BLaER1 (cell line): ENCODE measurements around the gene RPL26.
"Not testable (repeated sequence)": the region's sequence is repeated elsewhere in the genome, so short reads cannot be mapped to it uniquely, and the experiment has no call there.

Source experiments
- H3K27ac ChIP-seq: shearing (Covaris generic); formaldehyde crosslinking; 2 replicates; pipeline ENCODE4 v1.8.1; 2022
- H3K27me3 ChIP-seq: shearing (Covaris generic); formaldehyde crosslinking; 2 replicates; pipeline ENCODE4 v1.8.1; 2022
- H3K36me3 ChIP-seq: shearing (Covaris generic); formaldehyde crosslinking; 2 replicates; pipeline ENCODE4 v1.8.1; 2022
- H3K4me1 ChIP-seq: shearing (Covaris generic); formaldehyde crosslinking; 2 replicates; pipeline ENCODE4 v1.8.1; 2022
- H3K4me2 ChIP-seq: shearing (Covaris generic); formaldehyde crosslinking; 2 replicates; pipeline ENCODE4 v1.8.1; 2022
- H3K4me3 ChIP-seq: shearing (Covaris generic); formaldehyde crosslinking; 2 replicates; pipeline ENCODE4 v1.8.1; 2022
- H3K9ac ChIP-seq: shearing (Covaris generic); formaldehyde crosslinking; 2 replicates; pipeline ENCODE4 v1.8.1; 2022
- H3K9me3 ChIP-seq: shearing (Covaris generic); formaldehyde crosslinking; 2 replicates; pipeline ENCODE4 v1.8.1; 2022
- H4K20me1 ChIP-seq: shearing (Covaris generic); formaldehyde crosslinking; 2 replicates; pipeline ENCODE4 v1.8.1; 2022
- Cebpa-rat ChIP-seq: shearing (Covaris generic); IDR thresholded peaks from 2 replicates; pipeline ENCODE4 v1.8.1; 2022

Gene RPL26

DNA sequence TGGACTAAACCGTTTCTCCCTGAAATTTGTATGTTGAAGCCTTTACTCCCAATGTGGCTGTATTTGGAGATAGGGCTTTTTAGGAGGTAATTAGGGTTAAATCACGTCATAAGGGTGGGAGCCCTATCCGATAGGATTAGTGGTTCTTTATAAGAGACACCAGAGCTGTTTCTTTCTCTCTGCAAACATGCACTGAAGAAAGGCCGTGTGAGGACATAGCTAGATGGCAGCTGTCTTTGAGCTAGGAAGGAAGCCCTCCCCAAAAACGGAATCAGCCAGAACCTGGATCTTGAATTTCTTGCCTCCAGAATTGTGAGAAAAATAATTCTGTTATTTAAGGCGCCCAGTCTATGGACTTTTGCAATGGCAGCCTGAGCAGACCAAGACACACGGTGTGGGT, 29.3 kb downstream of the RPL26 start:
- Histone ChIP-seq H3K9ac (no peak overlapping the region), H3K4me2 (no peak overlapping the region), H3K27me3 (no peaks in the 10 kb centered on the region), H3K9me3 (0 out of 2 replicates have a peak, but pooled peaks cover 5% of the 10 kb centered on the region), H4K20me1 (no peaks in the 10 kb centered on the region), H3K4me3 (no peak overlapping the region), H3K36me3 (no peaks in the 10 kb centered on the region), H3K27ac (no peak overlapping the region), H3K4me1 (no peaks in the 10 kb centered on the region)
- TF ChIP-seq Cebpa-rat = no peak

DNA sequence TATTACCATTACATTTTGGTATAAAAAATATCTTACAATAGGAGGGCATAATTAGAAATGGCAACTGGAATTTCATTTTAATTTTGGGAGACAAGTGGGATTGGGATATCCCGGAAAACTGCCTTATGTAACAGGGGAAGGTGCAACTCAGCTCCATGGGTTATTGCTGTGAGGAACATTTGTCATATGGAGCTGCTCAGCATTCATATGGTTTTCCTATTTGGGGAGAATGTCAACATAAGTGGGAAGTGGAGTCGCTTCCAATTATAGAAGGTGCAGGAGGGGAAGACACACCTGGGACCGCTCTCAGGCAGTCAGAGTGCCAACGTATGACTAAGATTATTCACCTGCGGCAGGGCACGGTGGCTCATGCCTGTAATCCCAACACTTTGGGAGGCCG, 32.7 kb downstream of the RPL26 start:
- no peak overlapping the region for H3K4me3 ChIP-seq

DNA sequence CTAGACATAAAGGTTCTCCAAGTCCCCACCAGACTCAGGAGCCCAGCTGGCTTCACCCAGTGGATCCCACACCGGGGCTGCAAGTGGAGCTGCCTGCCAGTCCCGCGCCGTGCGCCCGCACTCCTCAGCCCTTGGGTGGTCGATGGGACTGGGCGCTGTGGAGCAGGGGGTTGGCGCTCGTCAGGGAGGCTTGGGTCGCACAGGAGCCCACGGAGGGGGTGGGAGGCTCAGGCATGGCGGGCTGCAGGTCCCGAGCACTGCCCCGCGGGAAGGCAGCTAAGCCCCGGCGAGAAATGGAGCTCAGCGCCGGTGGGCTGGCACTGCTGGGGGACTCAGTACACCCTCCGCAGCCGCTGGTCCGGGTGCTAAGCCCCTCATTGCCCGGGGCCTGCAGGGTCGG, 36.0 kb downstream of the RPL26 start:
- not testable (repeated sequence) for H3K9ac ChIP-seq, H3K9me3 ChIP-seq, H3K4me1 ChIP-seq, H3K4me2 ChIP-seq, H3K27ac ChIP-seq, H3K4me3 ChIP-seq, H4K20me1 ChIP-seq, H3K36me3 ChIP-seq
- H3K27me3 ChIP-seq = peaks cover 27% of the 10 kb centered on the region

More for the DNA sequence above, 32.7 kb downstream of the RPL26 start:
- no peak for TF ChIP-seq Cebpa-rat
- Histone ChIP-seq H3K36me3 (no peaks in the 10 kb centered on the region), H3K27ac (no peak overlapping the region), H4K20me1 (no peaks in the 10 kb centered on the region), H3K9ac (no peak overlapping the region), H3K9me3 (no peaks in the 10 kb centered on the region), H3K27me3 (peaks cover 27% of the 10 kb centered on the region), H3K4me2 (no peak overlapping the region), H3K4me1 (no peaks in the 10 kb centered on the region)

DNA sequence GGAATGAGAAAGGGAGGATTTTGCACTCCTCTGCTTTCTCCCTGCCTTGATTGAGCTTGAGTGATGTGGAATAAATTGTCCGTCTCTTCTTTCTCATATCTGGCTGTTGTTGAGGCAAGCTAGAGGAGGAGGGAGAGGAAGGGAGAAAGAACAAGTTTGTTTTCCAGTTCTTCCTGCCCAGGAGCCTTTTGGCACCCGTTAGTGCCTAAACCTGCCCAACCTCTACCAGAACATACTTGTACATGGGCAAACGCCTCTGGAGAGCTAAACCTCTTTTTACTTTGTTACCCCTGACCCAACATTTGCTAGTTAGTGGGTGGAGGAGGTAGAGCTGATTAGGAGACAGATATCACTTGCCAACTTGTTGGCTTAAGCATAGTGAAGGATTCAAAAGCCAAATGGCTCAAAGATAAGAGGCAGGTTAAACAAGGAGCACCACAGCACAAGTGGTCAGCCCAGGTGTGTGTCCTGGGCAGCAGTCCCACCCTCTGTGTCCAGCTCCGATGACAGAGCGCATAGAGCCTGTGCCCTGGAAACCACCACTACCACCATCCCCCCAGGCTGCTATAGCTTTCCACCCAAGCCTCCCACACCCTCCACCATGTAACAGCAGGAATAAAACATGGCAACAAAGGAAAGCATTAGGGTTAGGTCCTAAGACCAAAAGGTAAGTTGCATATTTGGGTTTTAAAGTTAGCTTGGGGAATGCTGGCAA, 36.9 kb downstream of the RPL26 start:
- Histone ChIP-seq H3K27ac (no peak overlapping the region), H3K27me3 (peaks cover 27% of the 10 kb centered on the region), H3K4me2 (no peak overlapping the region), H3K4me1 (no peaks in the 10 kb centered on the region), H4K20me1 (no peaks in the 10 kb centered on the region), H3K9ac (no peak overlapping the region), H3K9me3 (no peaks in the 10 kb centered on the region), H3K4me3 (no peak overlapping the region), H3K36me3 (no peaks in the 10 kb centered on the region)
- no peak for TF ChIP-seq Cebpa-rat

DNA sequence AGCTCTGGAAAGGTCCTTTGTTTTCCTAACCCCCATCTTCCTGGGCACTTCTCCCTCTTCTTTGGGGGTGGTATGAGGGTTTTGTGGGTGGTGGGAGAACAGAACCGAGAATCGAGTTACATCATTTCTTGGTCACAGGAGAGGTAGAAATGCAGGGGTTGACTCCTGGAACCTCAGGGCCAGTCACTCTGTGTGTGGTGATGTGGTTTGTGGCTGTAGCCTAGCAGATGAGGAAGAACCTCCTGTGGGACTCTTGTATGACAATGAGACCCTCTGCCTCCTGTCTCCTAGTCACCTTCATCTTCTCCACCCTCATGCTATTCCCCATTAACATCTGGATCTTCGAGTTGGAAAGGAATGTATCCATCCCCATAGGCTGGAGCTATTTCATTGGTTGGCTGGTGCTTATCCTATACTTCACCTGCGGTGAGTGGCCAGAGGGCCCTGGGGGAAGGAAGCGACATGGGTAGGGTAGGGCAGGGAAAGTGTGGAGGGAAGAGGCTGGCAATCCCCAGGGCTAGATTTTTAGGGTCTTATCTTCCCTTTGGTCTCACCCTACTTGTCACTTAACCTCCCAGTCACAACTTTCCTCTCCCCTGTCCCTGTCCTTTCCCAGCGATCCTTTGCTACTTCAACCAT, 37.8 kb downstream of the RPL26 start:
- peaks cover 27% of the 10 kb centered on the region for H3K27me3 ChIP-seq
- H3K4me1 ChIP-seq = no peaks in the 10 kb centered on the region
- TF ChIP-seq Cebpa-rat = no peak
- H3K27ac ChIP-seq = no peak overlapping the region
- H3K36me3 ChIP-seq = no peaks in the 10 kb centered on the region
- no peaks in the 10 kb centered on the region for H4K20me1 ChIP-seq
- no peak overlapping the region for H3K4me3 ChIP-seq
- no peak overlapping the region for H3K9ac ChIP-seq
- H3K4me2 ChIP-seq = no peak overlapping the region
- no peaks in the 10 kb centered on the region for H3K9me3 ChIP-seq

DNA sequence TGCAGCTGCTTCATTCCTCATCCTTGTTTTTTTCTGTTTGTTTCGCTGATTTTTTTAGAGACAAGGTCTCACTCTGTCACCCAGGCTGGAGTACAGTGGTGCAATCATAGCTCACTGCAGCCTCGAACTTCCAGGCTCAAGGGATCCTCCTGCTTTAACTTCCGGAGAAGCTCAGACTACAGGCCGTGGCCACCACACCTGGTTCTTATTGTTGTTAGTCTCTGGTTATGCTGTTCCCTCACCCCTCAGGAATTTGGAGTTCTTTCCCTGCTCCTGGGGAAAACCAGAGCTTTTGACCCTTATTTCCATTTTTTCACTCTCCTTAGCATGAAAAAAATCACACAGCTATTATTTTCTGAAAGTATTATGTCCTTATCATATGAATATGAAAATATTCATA, 41.5 kb downstream of the RPL26 start:
- Histone ChIP-seq H3K9me3 (no peaks in the 10 kb centered on the region), H3K27me3 (peaks cover 10% of the 10 kb centered on the region), H3K9ac (no peak overlapping the region), H3K4me1 (no peaks in the 10 kb centered on the region), H3K36me3 (no peaks in the 10 kb centered on the region), H4K20me1 (no peaks in the 10 kb centered on the region), H3K4me2 (no peak overlapping the region), H3K4me3 (no peak overlapping the region), H3K27ac (no peak overlapping the region)
- no peak for TF ChIP-seq Cebpa-rat

DNA sequence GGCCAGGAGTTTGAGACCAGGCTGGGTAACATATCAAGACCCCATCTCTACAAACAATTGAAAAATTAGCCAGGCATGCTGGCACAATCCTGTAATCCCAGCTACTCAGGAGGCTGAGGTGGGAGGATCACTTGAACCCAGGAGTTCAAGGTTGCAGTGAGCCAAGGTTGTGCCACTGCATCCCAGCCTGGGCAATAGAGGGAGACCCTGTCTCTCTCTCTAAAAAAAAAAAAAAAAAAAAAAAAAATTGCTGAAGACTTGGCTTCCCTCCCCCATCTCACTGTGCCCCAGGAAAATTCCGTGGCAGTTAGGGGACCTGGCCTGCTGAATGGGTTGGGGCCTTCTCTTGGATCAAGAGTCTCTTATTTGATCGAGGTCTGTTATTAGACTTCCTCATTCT, 43.5 kb downstream of the RPL26 start, which contains the start of gene ODF4:
TSS of gene ODF4 (plus strand) at position 301 of the 400 bp plus-strand sequence. CDS start 212 bp downstream, outside the sequence.
- no peak within 1 kb of the TSS for H3K27ac ChIP-seq
- no peaks in the 10 kb centered on the region for H3K9me3 ChIP-seq
- H3K9ac ChIP-seq = no peak within 1 kb of the TSS
- no peaks in the 10 kb centered on the region for H4K20me1 ChIP-seq
- no peak within 1 kb of the TSS for H3K4me3 ChIP-seq
- no peaks in the 10 kb centered on the region for H3K27me3 ChIP-seq
- no peak within 1 kb of the TSS for H3K4me2 ChIP-seq
- TF ChIP-seq Cebpa-rat = no peak
- no peaks in the 10 kb centered on the region for H3K4me1 ChIP-seq
- no peaks in the 10 kb centered on the region for H3K36me3 ChIP-seq

DNA sequence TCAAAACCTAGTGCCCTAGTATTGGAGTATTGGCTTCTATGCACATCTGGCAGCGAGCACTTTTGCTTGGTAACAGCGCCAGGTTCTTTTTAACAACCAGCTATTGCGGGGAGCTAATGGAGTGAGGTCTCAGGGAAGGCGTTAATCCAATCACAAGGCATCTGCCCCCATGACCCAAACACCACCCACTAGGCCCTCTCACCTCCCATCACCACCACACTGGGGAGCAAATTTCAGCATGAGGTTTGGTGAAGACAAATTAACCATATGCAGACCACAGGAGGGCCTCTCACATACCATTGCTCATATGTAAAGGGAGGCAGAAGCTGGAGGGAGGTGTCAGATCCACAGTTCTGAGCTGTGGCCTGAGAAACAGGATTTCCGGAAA, 44.2 kb downstream of the RPL26 start:
- Histone ChIP-seq H3K36me3 (no peaks in the 10 kb centered on the region), H3K9ac (no peak overlapping the region), H3K27ac (no peak overlapping the region), H3K4me1 (no peaks in the 10 kb centered on the region), H3K9me3 (no peaks in the 10 kb centered on the region), H3K27me3 (no peaks in the 10 kb centered on the region), H4K20me1 (no peaks in the 10 kb centered on the region), H3K4me3 (no peak overlapping the region), H3K4me2 (no peak overlapping the region)
- TF ChIP-seq Cebpa-rat = no peak

DNA sequence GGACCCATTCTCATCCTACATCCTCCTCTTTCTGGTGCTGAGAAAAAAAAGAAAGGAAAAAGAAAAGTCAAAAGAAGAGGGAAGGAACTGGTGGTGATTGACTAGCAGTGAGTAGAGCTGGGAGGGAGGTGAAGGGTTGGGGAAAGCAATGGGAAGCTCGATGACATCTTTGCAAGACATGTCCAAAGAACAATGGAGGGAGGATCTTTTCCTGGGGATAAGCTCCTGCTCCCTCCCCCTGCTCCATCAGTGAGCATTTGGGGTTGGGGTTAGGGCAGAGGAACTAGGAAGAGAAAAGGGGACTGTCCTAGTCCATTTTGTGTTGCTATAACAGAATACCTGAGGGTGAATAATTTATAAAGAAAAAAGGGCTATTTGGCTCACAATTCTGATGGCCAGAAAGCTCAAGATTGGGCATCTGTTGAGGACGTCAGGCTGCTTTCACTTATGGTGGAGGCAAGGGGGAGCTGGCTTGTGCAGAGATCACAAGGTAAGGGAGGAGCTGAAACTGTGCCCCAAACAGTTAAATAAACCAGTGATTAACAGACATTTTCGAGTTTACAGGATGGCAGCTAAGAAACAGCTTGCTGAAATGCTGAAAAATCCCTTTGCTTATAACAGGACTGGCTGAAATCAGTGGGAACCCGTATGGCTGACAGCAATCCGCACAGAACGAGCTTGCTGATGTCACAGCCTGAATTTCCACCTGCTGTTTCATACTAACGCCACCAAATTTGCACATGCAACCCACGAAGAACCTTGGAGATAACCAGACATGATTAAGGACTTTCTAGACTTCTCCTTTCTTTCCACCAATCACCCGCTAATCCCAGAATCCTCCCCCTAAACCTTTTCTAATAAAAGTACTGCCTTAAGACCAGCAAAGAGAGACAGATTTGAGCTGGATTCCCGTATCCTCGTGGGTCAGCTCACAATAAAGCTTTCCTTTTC, 44.9 kb downstream of the RPL26 start:
- Histone ChIP-seq H3K4me2 (no peak overlapping the region), H3K27me3 (no peaks in the 10 kb centered on the region), H4K20me1 (no peaks in the 10 kb centered on the region), H3K27ac (no peak overlapping the region), H3K36me3 (no peaks in the 10 kb centered on the region), H3K4me3 (no peak overlapping the region), H3K4me1 (no peaks in the 10 kb centered on the region), H3K9me3 (no peaks in the 10 kb centered on the region), H3K9ac (no peak overlapping the region)
- no peak for TF ChIP-seq Cebpa-rat

DNA sequence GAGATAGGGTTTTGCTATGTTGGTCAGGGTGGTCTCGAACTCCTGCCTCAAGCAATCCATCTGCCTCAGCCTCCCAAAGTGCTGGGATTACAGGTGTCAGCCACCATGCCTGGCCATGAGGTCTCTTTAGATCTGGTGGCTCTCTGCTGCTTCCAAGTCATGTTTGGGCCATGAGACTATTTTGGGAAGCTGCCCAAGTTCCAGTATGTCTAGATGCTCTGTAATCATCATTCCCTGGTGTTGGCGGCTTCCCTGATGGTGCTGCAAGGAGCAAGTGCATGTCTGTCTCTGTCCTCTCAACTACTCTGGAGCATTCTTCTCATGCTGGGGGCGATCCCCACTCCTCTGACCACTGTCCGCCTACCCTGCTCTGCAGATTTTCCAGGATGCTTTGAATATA, 49.7 kb downstream of the RPL26 start:
- Histone ChIP-seq H3K4me1 (no peaks in the 10 kb centered on the region), H3K27me3 (peaks cover 1% of the 10 kb centered on the region; the same call in 1 of the 2 replicates), H3K9me3 (no peaks in the 10 kb centered on the region), H3K4me2 (no peak overlapping the region), H3K27ac (no peak overlapping the region), H3K9ac (no peak overlapping the region), H3K36me3 (no peaks in the 10 kb centered on the region), H4K20me1 (no peaks in the 10 kb centered on the region), H3K4me3 (no peak overlapping the region)
- no peak for TF ChIP-seq Cebpa-rat
